ENCODE results near the gene INTS3. TPM values are rescaled to one million over a fixed set of nuclear protein-coding genes. Genes with fewer than 3 reads are reported as not detected.

INTS3 gene
- total RNA-seq, 1 experiment from 2014 or later: 66.8 TPM

DNA sequence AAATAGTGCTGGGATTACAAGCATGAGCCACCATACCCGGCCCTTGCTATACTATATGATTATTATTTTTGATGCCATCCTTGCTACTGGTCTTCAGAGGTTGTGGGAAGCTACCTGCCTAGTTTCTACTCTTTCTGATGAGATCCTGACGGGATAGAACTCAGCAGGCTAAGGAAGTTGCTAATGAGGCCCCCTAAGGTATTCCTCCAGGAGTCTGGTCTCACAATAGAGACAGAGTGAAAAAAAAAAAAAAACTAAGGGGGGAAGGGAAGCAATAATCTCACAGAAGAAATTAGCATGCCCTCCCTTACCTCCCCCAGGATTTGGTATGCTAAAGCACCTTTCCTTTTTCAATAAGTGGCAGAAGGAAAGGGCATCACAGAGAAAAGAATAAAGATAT, 17.6 kb downstream of the INTS3 start (continued):
- TF ChIP-seq, protein P1, sequence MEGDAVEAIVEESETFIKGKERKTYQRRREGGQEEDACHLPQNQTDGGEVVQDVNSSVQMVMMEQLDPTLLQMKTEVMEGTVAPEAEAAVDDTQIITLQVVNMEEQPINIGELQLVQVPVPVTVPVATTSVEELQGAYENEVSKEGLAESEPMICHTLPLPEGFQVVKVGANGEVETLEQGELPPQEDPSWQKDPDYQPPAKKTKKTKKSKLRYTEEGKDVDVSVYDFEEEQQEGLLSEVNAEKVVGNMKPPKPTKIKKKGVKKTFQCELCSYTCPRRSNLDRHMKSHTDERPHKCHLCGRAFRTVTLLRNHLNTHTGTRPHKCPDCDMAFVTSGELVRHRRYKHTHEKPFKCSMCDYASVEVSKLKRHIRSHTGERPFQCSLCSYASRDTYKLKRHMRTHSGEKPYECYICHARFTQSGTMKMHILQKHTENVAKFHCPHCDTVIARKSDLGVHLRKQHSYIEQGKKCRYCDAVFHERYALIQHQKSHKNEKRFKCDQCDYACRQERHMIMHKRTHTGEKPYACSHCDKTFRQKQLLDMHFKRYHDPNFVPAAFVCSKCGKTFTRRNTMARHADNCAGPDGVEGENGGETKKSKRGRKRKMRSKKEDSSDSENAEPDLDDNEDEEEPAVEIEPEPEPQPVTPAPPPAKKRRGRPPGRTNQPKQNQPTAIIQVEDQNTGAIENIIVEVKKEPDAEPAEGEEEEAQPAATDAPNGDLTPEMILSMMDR (IDR thresholded peaks at IDR 0.05): no peak
- TF ChIP-seq RORB (CRISPR knock-in tag; IDR thresholded peaks at IDR 0.05) (no peak), ZNF138 (CRISPR knock-in tag; conservative IDR thresholded peaks at IDR 0.05) (no peak), ZBTB21 (CRISPR knock-in tag; IDR thresholded peaks at IDR 0.05; ENCODE audit: borderline replicate concordance) (no peak), TEAD4 (CRISPR knock-in tag; IDR thresholded peaks at IDR 0.05) (no peak), TCF7 (CRISPR knock-in tag; IDR thresholded peaks at IDR 0.05; ENCODE audit: low read depth) (no peak), FOXP1 (CRISPR knock-in tag; IDR thresholded peaks at IDR 0.05; ENCODE audit: borderline replicate concordance) (no peak), NR3C1 (CRISPR knock-in tag; conservative IDR thresholded peaks at IDR 0.05; ENCODE audit: low read depth) (no peak), KAT7 (CRISPR knock-in tag; IDR thresholded peaks at IDR 0.05; ENCODE audit: borderline replicate concordance) (no peak), MYBL2 (CRISPR knock-in tag; IDR thresholded peaks at IDR 0.05) (0 out of 2 replicates have a peak, but pooled peaks have one; percentile 43), GTF2I (CRISPR knock-in tag; conservative IDR thresholded peaks at IDR 0.05) (no peak)
- TF ChIP-seq, protein P2, sequence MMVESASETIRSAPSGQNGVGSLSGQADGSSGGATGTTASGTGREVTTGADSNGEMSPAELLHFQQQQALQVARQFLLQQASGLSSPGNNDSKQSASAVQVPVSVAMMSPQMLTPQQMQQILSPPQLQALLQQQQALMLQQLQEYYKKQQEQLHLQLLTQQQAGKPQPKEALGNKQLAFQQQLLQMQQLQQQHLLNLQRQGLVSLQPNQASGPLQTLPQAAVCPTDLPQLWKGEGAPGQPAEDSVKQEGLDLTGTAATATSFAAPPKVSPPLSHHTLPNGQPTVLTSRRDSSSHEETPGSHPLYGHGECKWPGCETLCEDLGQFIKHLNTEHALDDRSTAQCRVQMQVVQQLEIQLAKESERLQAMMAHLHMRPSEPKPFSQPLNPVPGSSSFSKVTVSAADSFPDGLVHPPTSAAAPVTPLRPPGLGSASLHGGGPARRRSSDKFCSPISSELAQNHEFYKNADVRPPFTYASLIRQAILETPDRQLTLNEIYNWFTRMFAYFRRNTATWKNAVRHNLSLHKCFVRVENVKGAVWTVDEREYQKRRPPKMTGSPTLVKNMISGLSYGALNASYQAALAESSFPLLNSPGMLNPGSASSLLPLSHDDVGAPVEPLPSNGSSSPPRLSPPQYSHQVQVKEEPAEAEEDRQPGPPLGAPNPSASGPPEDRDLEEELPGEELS (CRISPR knock-in tag; IDR thresholded peaks at IDR 0.05): no peak
- TF ChIP-seq, protein P3, sequence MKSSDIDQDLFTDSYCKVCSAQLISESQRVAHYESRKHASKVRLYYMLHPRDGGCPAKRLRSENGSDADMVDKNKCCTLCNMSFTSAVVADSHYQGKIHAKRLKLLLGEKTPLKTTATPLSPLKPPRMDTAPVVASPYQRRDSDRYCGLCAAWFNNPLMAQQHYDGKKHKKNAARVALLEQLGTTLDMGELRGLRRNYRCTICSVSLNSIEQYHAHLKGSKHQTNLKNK (CRISPR knock-in tag; IDR thresholded peaks at IDR 0.05): no peak
- TF ChIP-seq, protein P4, sequence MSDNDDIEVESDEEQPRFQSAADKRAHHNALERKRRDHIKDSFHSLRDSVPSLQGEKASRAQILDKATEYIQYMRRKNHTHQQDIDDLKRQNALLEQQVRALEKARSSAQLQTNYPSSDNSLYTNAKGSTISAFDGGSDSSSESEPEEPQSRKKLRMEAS (CRISPR knock-in tag; IDR thresholded peaks at IDR 0.05): 0 out of 2 replicates have a peak, but pooled peaks have one; percentile 16
- TF ChIP-seq, protein P5, sequence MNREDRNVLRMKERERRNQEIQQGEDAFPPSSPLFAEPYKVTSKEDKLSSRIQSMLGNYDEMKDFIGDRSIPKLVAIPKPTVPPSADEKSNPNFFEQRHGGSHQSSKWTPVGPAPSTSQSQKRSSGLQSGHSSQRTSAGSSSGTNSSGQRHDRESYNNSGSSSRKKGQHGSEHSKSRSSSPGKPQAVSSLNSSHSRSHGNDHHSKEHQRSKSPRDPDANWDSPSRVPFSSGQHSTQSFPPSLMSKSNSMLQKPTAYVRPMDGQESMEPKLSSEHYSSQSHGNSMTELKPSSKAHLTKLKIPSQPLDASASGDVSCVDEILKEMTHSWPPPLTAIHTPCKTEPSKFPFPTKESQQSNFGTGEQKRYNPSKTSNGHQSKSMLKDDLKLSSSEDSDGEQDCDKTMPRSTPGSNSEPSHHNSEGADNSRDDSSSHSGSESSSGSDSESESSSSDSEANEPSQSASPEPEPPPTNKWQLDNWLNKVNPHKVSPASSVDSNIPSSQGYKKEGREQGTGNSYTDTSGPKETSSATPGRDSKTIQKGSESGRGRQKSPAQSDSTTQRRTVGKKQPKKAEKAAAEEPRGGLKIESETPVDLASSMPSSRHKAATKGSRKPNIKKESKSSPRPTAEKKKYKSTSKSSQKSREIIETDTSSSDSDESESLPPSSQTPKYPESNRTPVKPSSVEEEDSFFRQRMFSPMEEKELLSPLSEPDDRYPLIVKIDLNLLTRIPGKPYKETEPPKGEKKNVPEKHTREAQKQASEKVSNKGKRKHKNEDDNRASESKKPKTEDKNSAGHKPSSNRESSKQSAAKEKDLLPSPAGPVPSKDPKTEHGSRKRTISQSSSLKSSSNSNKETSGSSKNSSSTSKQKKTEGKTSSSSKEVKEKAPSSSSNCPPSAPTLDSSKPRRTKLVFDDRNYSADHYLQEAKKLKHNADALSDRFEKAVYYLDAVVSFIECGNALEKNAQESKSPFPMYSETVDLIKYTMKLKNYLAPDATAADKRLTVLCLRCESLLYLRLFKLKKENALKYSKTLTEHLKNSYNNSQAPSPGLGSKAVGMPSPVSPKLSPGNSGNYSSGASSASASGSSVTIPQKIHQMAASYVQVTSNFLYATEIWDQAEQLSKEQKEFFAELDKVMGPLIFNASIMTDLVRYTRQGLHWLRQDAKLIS (CRISPR knock-in tag; IDR thresholded peaks at IDR 0.05; ENCODE audit: borderline replicate concordance): no peak
- TF ChIP-seq, protein P6, sequence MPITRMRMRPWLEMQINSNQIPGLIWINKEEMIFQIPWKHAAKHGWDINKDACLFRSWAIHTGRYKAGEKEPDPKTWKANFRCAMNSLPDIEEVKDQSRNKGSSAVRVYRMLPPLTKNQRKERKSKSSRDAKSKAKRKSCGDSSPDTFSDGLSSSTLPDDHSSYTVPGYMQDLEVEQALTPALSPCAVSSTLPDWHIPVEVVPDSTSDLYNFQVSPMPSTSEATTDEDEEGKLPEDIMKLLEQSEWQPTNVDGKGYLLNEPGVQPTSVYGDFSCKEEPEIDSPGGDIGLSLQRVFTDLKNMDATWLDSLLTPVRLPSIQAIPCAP (CRISPR knock-in tag; IDR thresholded peaks at IDR 0.05): no peak

DNA sequence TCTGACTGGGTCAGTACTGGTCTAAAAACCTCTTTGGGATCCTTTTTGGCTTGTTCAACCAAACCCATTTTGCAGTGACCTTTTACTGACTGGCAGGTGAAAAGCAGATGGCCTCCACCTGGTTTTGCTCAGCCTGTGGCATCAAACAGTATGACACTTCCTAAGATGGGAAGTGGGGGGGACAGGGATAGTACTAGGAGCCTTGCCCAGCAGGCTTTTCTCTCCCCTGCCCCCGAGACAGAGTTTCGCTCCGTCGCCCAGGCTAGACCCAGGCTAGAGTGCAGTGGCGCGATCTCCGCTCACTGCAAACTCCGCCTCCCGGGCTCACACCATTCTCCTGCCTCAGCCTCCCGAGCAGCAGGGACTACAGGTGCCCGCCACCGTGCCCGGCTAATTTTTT, 18.3 kb downstream of the INTS3 start:
- DNase-seq (ENCODE audit: low spot score): peak; percentile 41
- TF ChIP-seq, protein P7, sequence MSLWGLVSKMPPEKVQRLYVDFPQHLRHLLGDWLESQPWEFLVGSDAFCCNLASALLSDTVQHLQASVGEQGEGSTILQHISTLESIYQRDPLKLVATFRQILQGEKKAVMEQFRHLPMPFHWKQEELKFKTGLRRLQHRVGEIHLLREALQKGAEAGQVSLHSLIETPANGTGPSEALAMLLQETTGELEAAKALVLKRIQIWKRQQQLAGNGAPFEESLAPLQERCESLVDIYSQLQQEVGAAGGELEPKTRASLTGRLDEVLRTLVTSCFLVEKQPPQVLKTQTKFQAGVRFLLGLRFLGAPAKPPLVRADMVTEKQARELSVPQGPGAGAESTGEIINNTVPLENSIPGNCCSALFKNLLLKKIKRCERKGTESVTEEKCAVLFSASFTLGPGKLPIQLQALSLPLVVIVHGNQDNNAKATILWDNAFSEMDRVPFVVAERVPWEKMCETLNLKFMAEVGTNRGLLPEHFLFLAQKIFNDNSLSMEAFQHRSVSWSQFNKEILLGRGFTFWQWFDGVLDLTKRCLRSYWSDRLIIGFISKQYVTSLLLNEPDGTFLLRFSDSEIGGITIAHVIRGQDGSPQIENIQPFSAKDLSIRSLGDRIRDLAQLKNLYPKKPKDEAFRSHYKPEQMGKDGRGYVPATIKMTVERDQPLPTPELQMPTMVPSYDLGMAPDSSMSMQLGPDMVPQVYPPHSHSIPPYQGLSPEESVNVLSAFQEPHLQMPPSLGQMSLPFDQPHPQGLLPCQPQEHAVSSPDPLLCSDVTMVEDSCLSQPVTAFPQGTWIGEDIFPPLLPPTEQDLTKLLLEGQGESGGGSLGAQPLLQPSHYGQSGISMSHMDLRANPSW (CRISPR knock-in tag; conservative IDR thresholded peaks at IDR 0.05; ENCODE audit: low read depth): no peak
- no peak for TF ChIP-seq ESRRA (CRISPR knock-in tag; IDR thresholded peaks at IDR 0.05; ENCODE audit: borderline replicate concordance)
- TF ChIP-seq IRF2 (CRISPR knock-in tag; IDR thresholded peaks at IDR 0.05; ENCODE audit: borderline replicate concordance, low read depth): no peak
- TF ChIP-seq, protein P8, sequence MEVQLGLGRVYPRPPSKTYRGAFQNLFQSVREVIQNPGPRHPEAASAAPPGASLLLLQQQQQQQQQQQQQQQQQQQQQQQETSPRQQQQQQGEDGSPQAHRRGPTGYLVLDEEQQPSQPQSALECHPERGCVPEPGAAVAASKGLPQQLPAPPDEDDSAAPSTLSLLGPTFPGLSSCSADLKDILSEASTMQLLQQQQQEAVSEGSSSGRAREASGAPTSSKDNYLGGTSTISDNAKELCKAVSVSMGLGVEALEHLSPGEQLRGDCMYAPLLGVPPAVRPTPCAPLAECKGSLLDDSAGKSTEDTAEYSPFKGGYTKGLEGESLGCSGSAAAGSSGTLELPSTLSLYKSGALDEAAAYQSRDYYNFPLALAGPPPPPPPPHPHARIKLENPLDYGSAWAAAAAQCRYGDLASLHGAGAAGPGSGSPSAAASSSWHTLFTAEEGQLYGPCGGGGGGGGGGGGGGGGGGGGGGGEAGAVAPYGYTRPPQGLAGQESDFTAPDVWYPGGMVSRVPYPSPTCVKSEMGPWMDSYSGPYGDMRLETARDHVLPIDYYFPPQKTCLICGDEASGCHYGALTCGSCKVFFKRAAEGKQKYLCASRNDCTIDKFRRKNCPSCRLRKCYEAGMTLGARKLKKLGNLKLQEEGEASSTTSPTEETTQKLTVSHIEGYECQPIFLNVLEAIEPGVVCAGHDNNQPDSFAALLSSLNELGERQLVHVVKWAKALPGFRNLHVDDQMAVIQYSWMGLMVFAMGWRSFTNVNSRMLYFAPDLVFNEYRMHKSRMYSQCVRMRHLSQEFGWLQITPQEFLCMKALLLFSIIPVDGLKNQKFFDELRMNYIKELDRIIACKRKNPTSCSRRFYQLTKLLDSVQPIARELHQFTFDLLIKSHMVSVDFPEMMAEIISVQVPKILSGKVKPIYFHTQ (CRISPR knock-in tag; IDR thresholded peaks at IDR 0.05): no peak
- TF ChIP-seq, protein P9, sequence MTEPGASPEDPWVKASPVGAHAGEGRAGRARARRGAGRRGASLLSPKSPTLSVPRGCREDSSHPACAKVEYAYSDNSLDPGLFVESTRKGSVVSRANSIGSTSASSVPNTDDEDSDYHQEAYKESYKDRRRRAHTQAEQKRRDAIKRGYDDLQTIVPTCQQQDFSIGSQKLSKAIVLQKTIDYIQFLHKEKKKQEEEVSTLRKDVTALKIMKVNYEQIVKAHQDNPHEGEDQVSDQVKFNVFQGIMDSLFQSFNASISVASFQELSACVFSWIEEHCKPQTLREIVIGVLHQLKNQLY (CRISPR knock-in tag; IDR thresholded peaks at IDR 0.05): no peak
- TF ChIP-seq ZBTB21 (CRISPR knock-in tag; IDR thresholded peaks at IDR 0.05; ENCODE audit: borderline replicate concordance): no peak

More for the DNA sequence above, 18.3 kb downstream of the INTS3 start:
- peak; percentile 29 for ATAC-seq
- Mint-ChIP-seq H3K36me3 (peaks cover 58% of the 10 kb centered on the region), H3K4me3 (peak overlapping the region; percentile 51), H3K9me3 (no peaks in the 10 kb centered on the region), H3K27ac (peak overlapping the region; percentile 99), H3K4me1 (peaks cover 89% of the 10 kb centered on the region), H3K27me3 (ENCODE audit: low read depth) (no peaks in the 10 kb centered on the region)
- POLR2A ChIA-PET: no interaction called here
- CTCF ChIA-PET: interaction anchor here (1.2 to 1.3 kb wide), 2 partner anchors 68 to 119 kb away, joined by 8 read pairs; partner anchors contain the start of genes NPR1 and S100A13
